Activated B cell treated with CpG ODN at 0.5 μM for 24 hours (primary cell): ENCODE data around the gene FAM193B. TPM values are rescaled to one million over a fixed set of nuclear protein-coding genes. Genes with fewer than 3 reads are reported as not detected.

Experiments used
- ATAC-seq: fragments of 200-7000 bp; cut with Tn5 transposase; one replicate; pipeline ENCODE4 v1.10.0; 2021; ENCODE audit warnings: low read depth, mild to moderate bottlenecking, moderate library complexity
- CTCF ChIA-PET: fragments of 350-600 bp; sonication (Branson Sonifier 250); formaldehyde crosslinking; loops from one replicate; lab custom pipeline; 2021; ENCODE audit warnings: antibody characterized with exemption; lab: Charles Lee
- POLR2A ChIA-PET: fragments of 350-600 bp; sonication (Branson Sonifier 250); formaldehyde crosslinking; loops from one replicate; lab custom pipeline; 2021; ENCODE audit warnings: antibody characterized with exemption; lab: Charles Lee
- DNase-seq: peaks from one replicate; pipeline ENCODE4 v3.0.0; 2022
- H3K27ac Mint-ChIP-seq: one replicate; pipeline ENCODE4 v1.8.0; 2020; ENCODE audit warnings: mixed read lengths
- H3K27me3 Mint-ChIP-seq: one replicate; pipeline ENCODE4 v1.8.0; 2021; ENCODE audit warnings: mixed read lengths
- H3K36me3 Mint-ChIP-seq: one replicate; pipeline ENCODE4 v1.8.0; 2021; ENCODE audit warnings: low read depth, mixed read lengths
- H3K4me1 Mint-ChIP-seq: one replicate; pipeline ENCODE4 v1.8.0; 2021; ENCODE audit warnings: mixed read lengths
- H3K4me3 Mint-ChIP-seq: one replicate; pipeline ENCODE4 v1.8.0; 2020; ENCODE audit warnings: mild to moderate bottlenecking, mixed read lengths
- H3K9me3 Mint-ChIP-seq: one replicate; pipeline ENCODE4 v1.8.0; 2020; ENCODE audit warnings: mixed read lengths
- CTCF ChIP-seq: fragments of 200-600 bp; IDR thresholded peaks from one replicate; pipeline ENCODE4 v1.8.0; 2022; ENCODE audit warnings: antibody characterized with exemption, mild to moderate bottlenecking
- intact Hi-C: fragments of 100-400 bp; cut with micrococcal nuclease; formaldehyde crosslinking; loops from one replicate; pipeline ENCODE4 v1.15.1; 2024
- total RNA-seq: library from RNA; stranded (reverse); gene quantifications from 2 replicates; pipeline ENCODE4 v1.2.3, GENCODE V29; 2022

Gene FAM193B
- total RNA-seq, 1 donor from 2014 or later: 121 TPM

- no peak for TF ChIP-seq CTCF
- ATAC-seq (no peak), DNase-seq (peak; percentile 42)
- CTCF ChIA-PET: interaction anchor here (1.1 to 2.7 kb wide), 6 partner anchors 10 to 205 kb away, joined by 3 to 11 read pairs (median 10); partner anchors contain the start of genes PDLIM7, PRELID1 and RAB24
- POLR2A ChIA-PET: interaction anchor here (0.8 to 5.9 kb wide), 10 partner anchors 9 to 106 kb away, joined by 3 to 96 read pairs (median 8); partner anchors contain the start of genes B4GALT7, DDX41, PDLIM7 and TMED9
- peaks cover 58% of the 10 kb centered on the region for H3K4me1 Mint-ChIP-seq
- intact Hi-C loops: loop anchor here (1.0 to 10.0 kb wide), 2 partner anchors 11 to 393 kb away; partner anchors contain the start of gene PDLIM7
- peaks cover 60% of the 10 kb centered on the region for H3K36me3 Mint-ChIP-seq
- H3K27me3 Mint-ChIP-seq: no peaks in the 10 kb centered on the region
- peak overlapping the region; percentile 93 for H3K4me3 Mint-ChIP-seq
- no peaks in the 10 kb centered on the region for H3K9me3 Mint-ChIP-seq
- H3K27ac Mint-ChIP-seq: peak overlapping the region; percentile 96
Measured at GRCh38 chr5:177508221-177508611, 46.1 kb downstream of the FAM193B start.

GRCh38 chr5:177507596-177508220 lies 46.7 kb downstream of the FAM193B start:
- no peak for TF ChIP-seq CTCF
- peak overlapping the region; percentile 93 for H3K4me3 Mint-ChIP-seq

GRCh38 chr5:177507165-177507564 lies 47.2 kb downstream of the FAM193B start:
- H3K4me1 Mint-ChIP-seq: peaks cover 68% of the 10 kb centered on the region
- POLR2A ChIA-PET: interaction anchor here (0.7 to 5.9 kb wide), 5 partner anchors 10 to 93 kb away, joined by 3 to 96 read pairs (median 9); partner anchors contain the start of genes B4GALT7, DDX41 and PDLIM7
- H3K36me3 Mint-ChIP-seq: peaks cover 58% of the 10 kb centered on the region
- ATAC-seq (no peak), DNase-seq (no peak)
- intact Hi-C loops: loop anchor here (10.0 kb wide), 1 partner anchor 392 kb away; no protein-coding TSS in a partner anchor
- peak overlapping the region; percentile 93 for H3K4me3 Mint-ChIP-seq
- H3K27ac Mint-ChIP-seq: peak overlapping the region; percentile 96
- CTCF ChIA-PET: interaction anchor here (1.0 to 1.5 kb wide), 4 partner anchors 9 to 204 kb away, joined by 3 read pairs; partner anchors contain the start of genes PDLIM7, PRELID1 and RAB24
- TF ChIP-seq CTCF: no peak
- H3K9me3 Mint-ChIP-seq: no peaks in the 10 kb centered on the region
- H3K27me3 Mint-ChIP-seq: no peaks in the 10 kb centered on the region

More at GRCh38 chr5:177507596-177508220, 46.7 kb downstream of the FAM193B start:
- peak overlapping the region; percentile 96 for H3K27ac Mint-ChIP-seq
- peaks cover 57% of the 10 kb centered on the region for H3K36me3 Mint-ChIP-seq
- peaks cover 63% of the 10 kb centered on the region for H3K4me1 Mint-ChIP-seq
- POLR2A ChIA-PET: interaction anchor here (1.1 to 5.9 kb wide), 6 partner anchors 9 to 92 kb away, joined by 3 to 96 read pairs (median 14); partner anchors contain the start of genes B4GALT7, DDX41 and PDLIM7
- intact Hi-C loops: loop anchor here (1.0 to 10.0 kb wide), 2 partner anchors 10 to 393 kb away; partner anchors contain the start of gene PDLIM7
- ATAC-seq: no peak
- H3K27me3 Mint-ChIP-seq: no peaks in the 10 kb centered on the region
- CTCF ChIA-PET: interaction anchor here (1.0 to 1.9 kb wide), 8 partner anchors 10 to 204 kb away, joined by 3 to 11 read pairs (median 4); partner anchors contain the start of genes PDLIM7, PRELID1 and RAB24
- no peaks in the 10 kb centered on the region for H3K9me3 Mint-ChIP-seq
- DNase-seq: peak; percentile 42

GRCh38 chr5:177505075-177505474 lies 49.3 kb downstream of the FAM193B start:
- no peak for DNase-seq
- Mint-ChIP-seq H3K27me3 (no peaks in the 10 kb centered on the region), H3K27ac (no peak overlapping the region), H3K4me3 (no peak overlapping the region), H3K4me1 (peaks cover 72% of the 10 kb centered on the region), H3K9me3 (no peaks in the 10 kb centered on the region), H3K36me3 (peaks cover 41% of the 10 kb centered on the region)
- ChIA-PET POLR2A (no interaction called here), CTCF (interaction anchor here (1.4 kb wide), 1 partner anchor 50 kb away, joined by 4 read pairs; no protein-coding TSS in a partner anchor)
- intact Hi-C loops: loop anchor here (10.0 kb wide), 1 partner anchor 390 kb away; no protein-coding TSS in a partner anchor
- no peak for ATAC-seq
- TF ChIP-seq CTCF: no peak
